CD4-positive, alpha-beta T cell treated with Interleukin-17A for 1 hour (primary cell): ENCODE data around the gene YPEL1.
"Not testable (repeated sequence)": the region's sequence is repeated elsewhere in the genome, so short reads cannot be mapped to it uniquely, and the experiment has no call there.

Source experiments
- DNase-seq: peaks from one replicate; pipeline ENCODE4 v3.0.0-alpha.2; 2020

YPEL1 gene

DNA sequence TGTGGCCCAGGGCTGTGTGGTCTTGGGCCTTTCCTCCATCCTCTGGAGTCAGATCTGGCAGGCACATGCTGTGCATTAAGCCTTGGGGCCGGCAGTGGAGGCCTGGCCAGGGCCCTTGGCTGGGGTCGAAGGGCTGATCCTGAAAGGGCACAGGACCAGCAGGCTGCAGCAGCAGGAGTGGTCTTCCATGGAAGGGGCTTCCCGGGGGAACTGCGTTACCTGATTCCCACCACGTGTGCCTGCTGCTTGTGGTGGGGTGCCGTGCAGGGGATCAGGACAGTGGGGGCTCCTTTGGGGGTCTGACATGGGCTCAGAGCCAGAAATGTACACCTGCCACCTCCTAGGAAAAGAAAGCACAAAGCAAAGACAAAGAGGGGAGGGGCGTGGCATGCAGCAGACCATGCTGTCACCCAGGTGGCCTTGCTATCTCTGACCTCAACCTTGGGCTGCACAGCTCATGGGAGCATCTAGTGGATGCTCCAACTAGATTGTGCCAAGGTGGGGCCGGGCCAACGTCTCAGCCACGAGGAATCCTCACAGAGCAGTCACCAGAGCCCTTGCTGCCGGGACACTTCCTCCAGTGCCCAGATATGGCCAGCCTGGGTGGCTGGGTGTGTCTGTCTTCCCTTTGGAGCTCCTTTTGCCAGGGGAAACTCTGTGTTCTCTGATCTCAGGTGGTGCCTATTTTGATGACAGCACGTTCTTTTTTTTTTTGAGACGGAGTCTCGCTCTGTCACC is 17.9 kb upstream of the YPEL1 start:
- DNase-seq, result no peak

DNA sequence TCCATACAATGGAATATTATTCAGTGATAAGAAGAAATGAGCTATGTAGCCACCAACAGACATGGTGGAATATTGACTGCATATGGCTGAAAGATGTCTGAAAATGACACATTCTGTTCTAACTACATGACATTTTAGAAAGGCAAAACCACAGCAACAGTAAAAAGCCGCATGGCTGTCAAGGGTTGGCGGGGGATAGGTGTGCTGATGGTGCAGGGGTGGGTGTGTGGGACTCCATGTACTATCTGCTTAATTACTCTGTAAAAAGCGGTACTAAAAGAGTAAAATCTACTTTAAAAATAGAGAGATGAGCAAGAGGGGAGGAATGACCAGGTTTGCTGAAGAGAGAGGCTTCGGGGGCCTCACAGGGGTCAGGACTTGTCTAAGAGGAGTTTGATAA is 16.7 kb upstream of the YPEL1 start:
- DNase-seq, result no peak

GRCh38 chr22:21745948-21746347 is 10.4 kb upstream of the YPEL1 start:
- no peak for DNase-seq

- not testable (repeated sequence) for DNase-seq
Observed at GRCh38 chr22:21744917-21745316, 9.3 kb upstream of the YPEL1 start.

GRCh38 chr22:21741790-21742189 is 6.2 kb upstream of the YPEL1 start:
- DNase-seq, result no peak

- DNase-seq, result no peak
Observed at GRCh38 chr22:21741059-21741458, 5.5 kb upstream of the YPEL1 start.

- DNase-seq, result no peak
Observed at GRCh38 chr22:21739828-21740377, 4.3 kb upstream of the YPEL1 start.

DNA sequence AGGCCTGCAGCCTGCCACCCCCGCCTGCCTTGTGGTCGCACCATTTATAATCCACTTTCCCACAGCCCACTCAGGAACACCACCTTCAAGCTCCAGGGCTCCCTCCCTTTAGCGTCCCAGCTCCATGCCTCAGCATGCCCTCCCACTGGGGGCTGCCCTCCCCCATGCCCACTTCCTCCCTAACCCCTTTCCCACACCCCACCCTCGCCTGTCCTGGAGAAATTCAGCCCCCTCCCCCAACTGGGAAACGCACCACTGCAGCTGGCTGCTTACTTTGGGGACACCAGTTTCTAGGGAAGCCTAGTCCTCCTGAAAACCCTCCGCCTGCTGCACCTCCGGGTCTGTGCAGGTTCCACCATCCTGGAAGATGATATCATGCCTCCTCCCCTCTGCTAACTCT is 3.4 kb upstream of the YPEL1 start:
- no peak for DNase-seq

- no peak for DNase-seq
Observed at GRCh38 chr22:21738081-21738480, 2.5 kb upstream of the YPEL1 start.

DNA sequence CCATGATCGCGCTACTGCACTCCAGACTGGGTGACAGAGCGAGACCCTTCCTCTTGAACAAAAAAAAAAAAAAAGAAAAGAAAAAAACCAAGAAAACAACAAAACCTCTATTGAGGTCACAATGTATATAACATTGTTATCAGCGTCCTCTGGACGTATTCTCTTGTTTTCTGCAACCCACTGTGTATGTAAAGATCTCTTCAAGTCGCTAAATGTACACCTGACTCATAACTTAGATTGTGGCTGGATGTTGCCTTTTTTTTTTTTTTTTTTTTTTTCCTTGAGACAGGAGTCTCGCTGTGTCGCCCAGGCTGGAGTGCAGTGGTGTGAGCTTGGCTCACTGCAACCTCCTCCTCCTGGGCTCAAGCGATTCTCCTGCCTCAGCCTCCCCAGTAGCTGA is 1.4 kb upstream of the YPEL1 start:
- DNase-seq, result no peak

DNA sequence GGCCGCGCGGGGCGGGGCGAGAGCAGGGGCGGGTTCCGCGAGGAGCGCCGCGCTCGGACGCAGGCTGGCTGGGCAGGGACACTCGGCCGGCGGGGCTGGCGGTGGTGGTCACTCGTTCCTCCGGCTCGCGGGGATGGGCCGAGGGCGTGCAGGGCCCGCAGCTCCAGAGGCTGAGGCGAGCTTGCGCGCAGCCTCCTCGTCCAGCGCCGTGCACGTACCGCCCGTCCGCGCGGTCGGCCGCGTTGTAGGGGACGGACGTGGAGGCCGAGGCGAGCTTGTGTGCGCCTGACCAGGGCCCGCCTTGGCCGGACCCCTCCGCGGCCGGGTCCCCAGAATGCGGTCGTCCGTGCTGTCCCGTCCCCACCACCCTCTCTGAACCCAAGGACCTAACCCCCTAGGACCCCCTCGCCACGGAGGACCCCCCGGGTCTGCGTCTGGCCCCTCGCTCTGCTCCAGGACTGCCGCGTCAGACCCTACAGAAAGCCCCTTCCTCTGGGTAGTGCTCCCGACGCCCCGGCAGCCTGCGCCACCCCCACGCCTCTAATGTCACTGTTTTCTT is 569 bp upstream of the YPEL1 start:
- no peak for DNase-seq

- no peak for DNase-seq
Observed at GRCh38 chr22:21734540-21735199, 924 bp downstream of the YPEL1 start.

DNA sequence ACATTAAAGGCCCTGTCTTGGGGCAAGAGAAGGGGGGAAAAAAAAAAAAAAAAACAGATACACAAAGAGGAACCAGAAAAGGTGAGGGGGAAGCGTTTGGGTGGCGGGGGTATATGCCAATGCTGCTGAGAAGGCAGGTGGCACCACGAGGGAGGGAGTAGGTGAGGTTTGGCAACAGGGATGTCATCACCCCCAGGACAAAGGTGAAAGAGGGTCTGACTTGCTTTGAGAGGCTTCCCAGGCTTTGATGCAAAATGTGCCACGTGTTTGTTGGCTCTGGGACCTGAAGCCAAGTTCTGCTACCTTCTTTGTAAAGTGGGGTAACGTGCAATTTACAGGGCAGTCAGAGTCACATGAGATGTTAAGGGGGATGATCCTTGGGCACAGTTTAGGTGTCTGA is 4.1 kb downstream of the YPEL1 start:
- DNase-seq, result no peak

DNA sequence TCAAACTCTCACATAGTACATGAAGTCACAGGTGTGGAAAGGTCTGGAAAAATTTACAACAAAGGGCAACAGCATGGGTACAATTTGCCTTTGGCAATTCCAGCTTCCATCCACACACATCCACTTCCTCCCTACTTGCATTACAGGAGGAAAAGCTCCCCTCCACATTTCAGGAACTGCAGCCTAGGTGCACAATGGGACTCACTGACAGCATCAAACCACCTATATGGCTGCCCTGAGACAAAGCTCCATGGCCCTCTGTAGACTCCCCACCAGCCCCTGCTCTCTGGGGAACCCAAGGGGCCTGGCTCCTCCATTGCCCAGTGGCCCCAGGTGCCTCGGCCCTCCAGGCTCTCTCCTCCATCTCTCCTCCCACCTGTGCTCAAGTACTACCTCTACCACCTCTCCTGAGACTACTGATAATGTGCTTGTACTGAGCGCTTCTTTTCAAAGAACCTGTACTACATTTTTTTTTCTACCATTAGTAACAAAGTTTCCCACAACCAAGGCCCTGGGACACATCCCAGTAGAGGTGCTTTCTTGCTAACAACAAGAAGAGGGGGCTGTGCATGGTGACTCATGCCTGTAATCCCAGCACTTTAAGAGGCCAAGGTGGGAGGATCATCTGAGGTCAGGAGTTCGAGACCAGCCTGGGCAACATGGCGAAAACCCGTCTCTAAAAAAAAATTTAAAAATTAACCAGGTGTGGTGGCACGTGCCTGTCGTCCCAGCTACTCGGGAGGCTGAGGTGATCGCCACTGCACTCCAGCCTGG is 4.9 kb downstream of the YPEL1 start:
- no peak for DNase-seq

DNA sequence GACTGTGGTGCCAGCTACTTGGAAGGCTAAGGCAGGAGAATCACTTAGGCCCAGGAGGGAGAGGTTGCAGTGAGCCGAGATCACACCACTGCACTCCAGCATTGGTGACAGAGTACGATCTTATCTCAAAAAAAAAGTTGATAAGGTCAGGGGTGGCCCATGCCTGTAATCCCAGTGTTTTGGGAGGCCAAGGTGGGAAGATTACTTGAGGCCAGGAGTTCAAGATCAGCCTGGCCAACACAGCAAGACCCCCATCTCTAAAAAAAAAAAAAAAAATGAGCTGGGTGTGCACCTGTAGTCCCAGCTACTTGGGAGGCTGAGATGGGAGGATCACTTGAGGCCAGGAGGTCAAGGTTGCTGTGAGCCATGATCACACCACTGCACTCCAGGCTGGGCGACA is 6.4 kb downstream of the YPEL1 start:
- DNase-seq, result not testable (repeated sequence)

DNA sequence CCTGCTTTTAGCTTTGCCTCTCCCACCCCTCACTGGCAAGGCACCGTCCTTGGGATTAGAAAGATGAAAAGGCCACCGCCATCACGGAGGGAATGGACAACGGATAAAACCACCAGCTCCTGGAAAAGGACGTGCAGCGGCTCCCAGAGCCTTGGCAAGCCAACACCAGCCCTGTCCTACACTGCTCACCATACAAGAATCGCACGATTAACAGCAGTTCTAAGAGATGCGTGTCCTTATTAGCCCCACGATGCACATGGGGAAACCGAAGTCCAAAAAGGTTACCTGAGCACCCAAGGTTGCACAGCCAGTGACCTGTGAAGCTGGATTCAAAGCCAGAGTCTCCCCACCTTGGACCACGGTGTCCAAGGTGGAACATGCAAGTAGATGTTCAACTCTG is 7.3 kb downstream of the YPEL1 start:
- DNase-seq, result no peak

- no peak for DNase-seq
Observed at GRCh38 chr22:21727768-21728167, 7.8 kb downstream of the YPEL1 start.

DNA sequence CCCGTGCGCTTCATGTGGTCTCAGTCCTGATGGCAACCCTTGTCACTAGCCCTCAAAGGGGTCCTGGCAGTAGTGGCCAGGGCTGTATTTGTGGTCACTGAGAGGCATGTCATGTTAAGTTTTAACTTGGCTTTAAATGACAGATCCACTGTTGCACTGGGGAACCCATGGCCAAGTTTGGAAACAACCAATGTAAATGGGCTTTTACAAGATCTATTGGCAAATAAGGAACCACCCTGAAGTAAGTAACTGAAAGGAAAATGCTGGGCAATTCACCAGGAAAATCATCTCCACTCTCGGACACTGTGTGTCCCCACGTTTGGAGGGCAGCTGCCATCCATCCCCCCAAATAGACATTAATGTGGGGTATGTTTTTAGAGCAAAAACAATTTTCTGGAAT is 8.4 kb downstream of the YPEL1 start:
- no peak for DNase-seq

- DNase-seq, result peak; percentile 55
Observed at GRCh38 chr22:21726650-21727049, 8.9 kb downstream of the YPEL1 start.

GRCh38 chr22:21725956-21726649 is 9.5 kb downstream of the YPEL1 start:
- DNase-seq, result no peak

- not testable (repeated sequence) for DNase-seq
Observed at GRCh38 chr22:21724496-21724895, 11.1 kb downstream of the YPEL1 start.

DNA sequence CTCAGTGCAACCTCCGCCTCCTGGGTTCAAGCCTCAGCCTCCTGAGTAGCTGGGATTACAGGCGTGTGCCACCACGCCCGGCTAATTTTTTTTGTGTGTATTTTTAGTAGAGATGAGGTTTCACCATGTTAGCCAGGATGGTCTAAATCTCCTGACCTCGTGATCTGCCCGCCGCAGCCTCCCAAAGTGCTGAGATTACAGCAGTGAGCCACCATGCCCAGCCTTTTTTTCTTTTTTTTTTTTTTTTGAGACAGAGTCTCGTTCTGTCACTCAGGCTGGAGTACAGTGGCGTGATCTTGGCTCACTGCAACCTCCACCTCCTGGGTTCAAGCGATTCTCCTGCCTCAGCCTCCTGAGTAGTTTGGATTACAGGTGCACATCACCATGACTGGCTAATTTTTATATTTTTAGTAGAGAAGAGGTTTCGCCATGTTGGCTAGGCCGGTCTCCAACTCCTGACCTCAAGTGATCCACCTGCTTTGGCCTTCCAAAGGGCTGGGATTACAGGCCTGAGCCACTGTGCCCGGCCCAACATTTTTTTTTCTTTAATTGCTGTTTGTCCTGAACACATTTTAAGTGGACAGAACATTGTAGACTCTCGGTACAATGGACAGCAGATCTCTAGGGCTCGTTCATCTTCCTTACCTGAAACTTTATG is 14.3 kb downstream of the YPEL1 start:
- DNase-seq, result not testable (repeated sequence)
